SIG-M5 treated with dmso at 0.1 percent for 504 hours (cell line): Measurements from ENCODE around the gene PPFIBP2.

Experiments
- DNase-seq: peaks from one replicate; lab custom pipeline; 2025; ENCODE audit not compliant: unreplicated experiment; lab: John Stamatoyannopoulos, UW

The PPFIBP2 gene

GRCh38 chr11:7595016-7595866 is 81.4 kb downstream of the PPFIBP2 start:
- no peak for DNase-seq

GRCh38 chr11:7595951-7596350 is 82.2 kb downstream of the PPFIBP2 start:
- DNase-seq = no peak

- DNase-seq = no peak
Measured at GRCh38 chr11:7596975-7597391, 83.2 kb downstream of the PPFIBP2 start.

DNA sequence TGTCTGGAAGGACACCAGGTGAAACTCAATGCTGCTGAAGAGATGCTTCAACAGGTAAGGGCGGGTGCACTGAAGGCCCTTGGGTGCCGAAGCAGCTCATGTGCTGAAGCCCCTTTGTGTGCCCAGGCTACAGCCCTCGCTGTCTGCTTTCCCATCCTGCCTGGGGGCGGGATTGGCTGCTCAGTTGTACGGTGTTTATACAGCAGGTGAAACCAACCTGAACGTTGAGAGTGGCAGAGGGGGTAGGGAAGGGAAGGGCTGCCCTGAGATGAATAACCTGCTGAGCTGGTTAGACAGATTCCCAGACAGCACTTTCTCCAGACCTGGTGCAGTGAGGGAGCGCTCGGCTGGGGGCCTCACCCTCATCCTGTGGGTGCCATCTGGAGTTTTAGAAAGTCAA is 83.8 kb downstream of the PPFIBP2 start:
- DNase-seq = peak; percentile 38

- no peak for DNase-seq
Measured at GRCh38 chr11:7599209-7599608, 85.4 kb downstream of the PPFIBP2 start.

DNA sequence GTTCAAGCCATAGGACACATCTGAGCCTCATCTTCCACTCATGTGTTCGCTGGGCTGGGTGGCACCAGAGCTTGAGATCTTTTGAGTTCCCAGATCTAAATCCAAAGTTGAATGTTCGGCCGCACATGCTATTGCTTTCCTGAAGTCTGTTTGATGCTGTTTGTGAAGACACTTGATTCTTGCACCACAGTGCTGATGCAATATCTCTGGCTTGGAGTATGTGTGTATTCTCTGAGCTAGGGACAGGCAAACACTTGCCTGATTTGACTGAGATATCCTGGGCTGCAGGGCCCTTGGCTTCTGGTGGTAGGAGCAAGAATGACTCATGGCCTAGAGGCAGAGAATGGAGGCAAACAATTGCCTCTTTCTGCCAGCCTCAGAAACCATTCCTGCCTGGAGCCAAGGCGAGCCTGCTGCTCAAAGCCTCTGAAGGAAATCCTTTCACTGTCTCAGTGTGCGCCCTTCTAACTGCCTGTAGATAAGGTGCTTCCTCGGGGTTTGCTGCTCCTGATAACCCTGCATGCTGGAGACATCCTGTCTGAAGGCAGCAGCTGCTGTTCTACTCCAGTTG is 86.5 kb downstream of the PPFIBP2 start:
- DNase-seq = peak; percentile 82

DNA sequence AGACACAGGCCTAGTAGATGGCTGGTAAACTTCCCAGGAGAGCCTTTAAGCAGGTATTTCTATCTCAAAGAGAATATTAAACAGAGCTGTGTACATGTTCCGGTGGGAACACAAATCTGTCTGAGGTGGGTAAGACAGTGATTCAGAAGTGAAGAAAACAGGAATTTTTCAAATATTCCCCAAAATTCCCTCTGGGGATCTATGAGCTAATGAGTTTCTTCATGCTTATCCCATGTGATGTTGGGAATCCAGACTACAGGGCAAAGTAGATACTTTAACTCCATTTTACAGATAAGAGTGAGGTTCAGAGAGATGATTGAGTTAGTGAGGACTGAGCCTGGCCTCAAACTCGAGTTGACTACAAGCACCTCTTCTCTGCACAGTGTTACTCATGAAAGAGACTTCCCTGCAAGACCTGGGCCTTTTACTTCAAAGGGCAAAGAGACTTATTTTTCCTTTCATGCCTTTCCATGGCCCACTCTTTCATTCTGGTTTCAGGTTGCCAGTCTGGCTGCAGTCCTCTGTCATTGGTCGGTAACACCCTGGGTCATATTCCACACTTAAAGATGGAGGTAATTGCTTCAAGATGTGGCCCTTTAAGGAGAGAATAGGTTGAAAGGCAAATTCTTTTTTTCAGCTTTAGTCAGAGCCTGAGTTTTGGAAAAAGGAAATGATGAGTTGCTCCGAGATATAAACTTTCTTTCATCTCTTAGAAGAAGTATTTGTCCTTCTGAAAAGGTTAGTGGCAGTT is 89.4 kb downstream of the PPFIBP2 start:
- no peak for DNase-seq

DNA sequence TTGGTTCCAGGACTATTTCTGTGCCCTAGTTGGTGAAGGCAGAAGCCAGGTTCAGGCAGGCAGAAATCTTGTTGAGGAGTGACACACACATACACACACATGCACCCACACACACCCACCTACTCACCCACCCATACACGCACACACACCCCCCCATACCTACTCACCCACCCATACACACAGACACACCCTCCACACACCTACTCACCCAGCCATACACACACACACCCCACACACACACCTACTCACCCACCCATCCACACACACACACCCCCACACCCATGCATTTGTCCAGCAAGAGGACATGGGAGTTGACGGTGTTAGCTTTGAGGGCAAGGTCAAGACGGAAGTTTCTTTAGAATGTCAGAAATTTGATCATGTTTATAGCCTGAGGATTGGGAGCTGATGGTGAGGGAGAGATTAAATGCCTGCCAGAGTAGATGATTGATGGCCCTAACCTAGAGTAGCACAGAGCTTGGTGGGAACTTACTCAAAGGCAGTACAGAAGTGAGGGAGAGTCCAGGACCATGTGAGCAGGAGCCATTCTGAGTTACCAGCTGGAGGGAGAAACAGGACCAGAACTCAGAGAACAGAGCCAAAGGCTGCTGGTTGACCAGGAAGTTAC is 90.6 kb downstream of the PPFIBP2 start:
- no peak for DNase-seq

- DNase-seq = no peak
Measured at GRCh38 chr11:7605186-7605943, 91.6 kb downstream of the PPFIBP2 start.

DNA sequence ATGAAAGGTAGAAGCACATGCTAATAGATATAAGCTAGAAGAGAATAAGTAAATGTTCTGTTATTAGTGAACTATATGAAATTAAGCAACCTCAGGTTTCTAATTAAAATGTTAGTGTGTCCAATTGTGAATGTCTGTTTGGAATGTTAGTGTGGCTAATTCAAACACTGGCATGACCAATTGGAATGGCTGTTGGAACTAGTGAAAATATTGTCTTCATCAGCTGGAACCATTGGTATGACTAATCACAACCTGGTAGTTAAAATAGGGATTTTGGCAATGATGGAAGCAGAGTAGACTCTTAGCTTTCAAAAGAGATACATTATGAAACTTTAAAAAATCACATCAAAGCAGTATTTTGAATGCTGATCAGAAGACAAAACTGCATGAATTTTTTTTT is 92.7 kb downstream of the PPFIBP2 start:
- DNase-seq = no peak

DNA sequence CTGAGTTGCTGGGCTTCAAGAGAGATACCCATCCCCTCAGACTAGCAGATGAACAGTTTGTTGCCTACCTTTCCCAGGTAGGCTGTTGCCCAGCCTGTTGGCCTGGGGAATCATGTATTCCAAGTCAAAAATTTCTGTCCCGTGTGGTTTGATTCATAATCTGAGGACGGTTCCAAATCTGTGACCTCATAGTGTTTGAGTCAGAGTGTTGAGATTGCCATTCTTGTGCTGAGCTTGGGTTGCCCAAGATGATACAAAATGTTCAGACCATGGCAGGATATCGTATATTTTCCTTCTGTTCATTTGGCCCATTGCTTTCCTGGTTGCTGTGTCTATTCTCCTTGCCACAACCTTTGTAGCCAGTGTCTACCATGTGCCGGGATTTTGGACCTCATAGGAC is 95.2 kb downstream of the PPFIBP2 start:
- no peak for DNase-seq

DNA sequence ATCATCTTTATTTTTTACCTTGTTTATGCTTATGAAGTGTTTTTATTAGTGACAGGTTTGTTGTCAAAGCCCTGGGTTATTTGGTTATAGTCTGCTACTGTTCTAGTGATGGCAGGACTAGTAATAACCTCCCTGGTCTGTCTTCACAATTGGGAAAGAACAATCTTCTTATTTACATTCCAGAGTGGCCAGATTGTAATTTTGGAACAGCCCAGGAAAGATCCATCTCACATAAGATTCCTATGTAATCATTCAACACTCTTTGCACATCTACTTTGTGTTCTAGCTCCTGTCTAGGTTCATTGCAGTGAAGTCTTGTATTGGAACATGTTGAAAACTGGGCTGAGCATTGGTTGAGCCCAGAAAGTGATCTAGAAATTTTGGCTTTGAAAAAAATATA is 95.7 kb downstream of the PPFIBP2 start:
- DNase-seq = no peak

- no peak for DNase-seq
Measured at GRCh38 chr11:7610393-7610792, 96.6 kb downstream of the PPFIBP2 start.

DNA sequence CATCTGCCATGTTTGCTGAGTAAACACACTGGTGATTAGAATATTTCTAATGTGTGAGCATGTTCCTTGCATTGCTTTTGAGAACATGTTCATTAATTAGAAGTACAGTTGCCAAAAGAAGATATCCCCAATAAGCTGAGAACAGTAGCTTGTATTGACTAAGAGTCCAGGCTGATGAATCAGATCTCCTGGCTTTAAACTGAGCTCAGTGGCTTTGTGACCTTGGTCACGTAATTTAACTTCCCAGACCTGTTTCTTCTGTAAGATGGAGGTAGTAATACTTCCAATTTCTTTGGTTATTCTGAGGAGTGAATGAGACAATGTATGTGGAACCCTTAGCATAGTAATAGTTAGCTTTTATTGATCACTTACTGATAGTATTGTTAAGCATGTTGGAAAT is 97.6 kb downstream of the PPFIBP2 start:
- DNase-seq = no peak

DNA sequence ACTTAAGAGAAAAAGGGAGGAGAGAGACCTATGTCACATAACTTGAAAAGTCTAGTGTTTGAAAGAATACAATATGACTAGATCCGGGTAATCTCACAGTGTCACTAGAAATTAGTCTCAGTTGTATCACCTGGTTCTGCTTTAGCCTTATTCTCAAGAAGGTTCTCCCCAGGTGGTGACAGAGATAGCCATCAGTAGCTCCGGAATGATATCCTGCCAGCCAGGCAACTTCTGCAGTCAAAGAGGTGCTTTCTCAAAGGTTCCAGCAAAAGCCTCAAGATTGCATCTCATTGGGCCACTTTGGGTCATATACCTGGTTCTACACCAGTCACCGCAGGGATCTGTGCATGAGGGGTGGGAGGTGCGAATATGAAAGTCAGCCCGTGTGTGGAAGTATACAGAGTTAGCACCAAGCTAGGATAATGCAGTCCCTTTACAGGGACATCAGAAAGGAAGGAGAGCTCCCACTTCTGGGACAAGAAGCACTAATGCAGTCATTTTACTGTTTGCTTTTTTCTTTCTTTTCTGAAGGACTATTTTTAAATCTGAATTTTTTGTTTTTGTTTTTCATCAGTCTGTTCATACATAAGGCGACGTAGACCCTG is 98.4 kb downstream of the PPFIBP2 start:
- no peak for DNase-seq

DNA sequence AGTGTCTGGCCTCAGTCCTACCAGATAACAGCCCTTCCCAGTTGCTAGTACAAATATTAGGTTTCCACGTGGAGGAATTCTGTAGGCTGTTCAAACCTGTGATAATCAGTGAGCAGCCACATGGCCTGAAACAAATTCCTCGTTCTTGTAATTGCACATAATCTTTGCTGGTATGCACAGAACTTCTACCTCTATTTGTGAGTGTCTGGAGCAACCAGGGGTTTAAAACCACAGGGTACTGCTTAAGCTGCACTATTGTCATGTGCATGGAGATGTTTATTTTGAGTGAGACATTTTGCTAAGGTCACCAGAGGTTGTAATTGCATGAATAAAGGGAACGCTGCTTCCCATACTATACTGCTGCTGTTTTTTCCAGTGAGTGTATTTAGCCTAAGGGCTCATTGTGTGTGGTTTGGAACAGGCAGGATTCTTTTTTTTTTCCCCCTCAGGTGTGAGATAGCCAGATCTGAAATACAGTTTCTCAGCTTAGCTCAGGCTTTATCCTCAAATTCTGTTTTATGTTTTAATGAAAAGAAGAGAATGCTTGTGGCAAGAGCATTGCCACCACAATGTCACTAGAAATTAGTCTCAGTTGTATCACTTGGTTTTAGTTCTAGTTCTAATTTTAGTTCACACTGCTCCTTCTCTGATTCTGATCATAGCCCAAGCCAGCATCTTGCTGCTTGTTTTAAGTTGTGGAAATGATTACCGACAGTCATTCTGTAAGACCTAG is 99.0 kb downstream of the PPFIBP2 start:
- no peak for DNase-seq

DNA sequence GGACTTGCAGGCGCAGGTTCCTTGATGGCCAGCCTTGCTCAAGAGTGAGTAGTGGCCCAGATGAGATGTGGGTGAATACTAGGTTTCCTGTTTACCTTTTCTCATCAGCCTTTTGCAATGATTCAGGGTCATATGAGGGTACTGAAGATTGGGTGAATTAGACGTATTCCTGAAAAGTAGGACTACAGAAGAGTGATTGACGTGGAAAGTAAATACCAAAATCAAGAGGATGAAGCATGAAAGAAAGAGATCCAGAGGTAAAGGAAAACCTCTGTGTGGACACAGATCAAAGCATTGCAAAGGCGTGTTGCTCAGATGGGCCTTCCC is 99.6 kb downstream of the PPFIBP2 start:
- no peak for DNase-seq

DNA sequence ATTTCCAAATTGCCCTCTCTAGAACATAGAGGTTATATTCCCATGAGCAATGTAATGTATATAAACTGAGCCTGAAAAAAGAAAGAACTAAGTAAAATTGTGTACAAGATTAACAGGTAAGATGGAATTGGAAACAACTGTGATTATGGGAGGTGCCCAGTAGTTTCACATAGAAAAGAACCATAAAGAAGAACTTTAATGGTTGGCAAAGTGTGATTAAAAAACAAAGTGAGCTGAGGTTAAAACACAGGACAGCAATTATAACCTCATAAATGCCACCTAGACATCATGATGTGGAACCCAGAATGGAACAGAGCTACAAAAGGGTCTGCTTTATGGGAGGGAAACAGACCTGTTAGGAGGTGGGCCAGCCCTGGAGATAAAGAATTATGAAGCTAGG is 100.9 kb downstream of the PPFIBP2 start:
- DNase-seq = no peak

DNA sequence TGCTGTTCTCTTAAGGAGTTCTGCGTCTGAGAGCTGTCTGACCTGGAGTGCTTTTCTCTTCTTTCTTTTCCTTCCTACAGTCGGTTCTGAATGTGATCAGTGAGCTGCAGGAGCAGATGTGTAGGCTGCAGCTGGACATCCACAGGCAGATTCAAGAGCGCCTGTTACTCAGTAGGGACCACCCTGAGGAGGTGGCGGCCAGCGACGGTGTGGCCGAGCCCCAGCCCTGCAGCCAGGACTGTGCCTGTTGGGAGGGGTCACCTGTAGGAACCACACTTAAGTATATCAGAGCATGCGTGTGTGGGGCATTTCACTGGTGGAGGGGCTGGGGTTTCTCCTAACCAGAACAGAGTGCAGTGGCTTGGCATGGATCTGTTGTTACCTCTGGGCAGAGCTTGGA is 103.2 kb downstream of the PPFIBP2 start:
- DNase-seq = no peak

GRCh38 chr11:7619322-7619721 is 105.5 kb downstream of the PPFIBP2 start:
- no peak for DNase-seq
